GM23338 (cell line): ENCODE data around the gene BICC1. TPM values are rescaled to one million over a fixed set of nuclear protein-coding genes. Genes with fewer than 3 reads are reported as not detected.
A peak's percentile ranks its signal among the peaks of the same experiment; 100 is the strongest.

Experiments
- ATAC-seq: fragments of 200-7000 bp; cut with Tn5 transposase; 3 replicates; pipeline ENCODE4 v1.9.1; 2020
- DNase-seq: peaks from one replicate; pipeline ENCODE4 v3.0.0-alpha.2; 2015; ENCODE audit warnings: low spot score
- H2AFZ ChIP-seq: fragments of 200-600 bp; sonication (generic); 2 replicates; pipeline ENCODE4 v1.8.0; 2016; ENCODE audit warnings: antibody characterized with exemption, mild to moderate bottlenecking, moderate library complexity
- H3F3A ChIP-seq: fragments of 200-600 bp; sonication (generic); replicated peaks from 2 replicates; pipeline ENCODE4 v1.8.0; 2017; ENCODE audit warnings: antibody characterized with exemption, mixed run types, low read depth
- H3K27ac ChIP-seq: fragments of 200-600 bp; sonication (generic); 2 replicates; pipeline ENCODE4 v1.6.1; 2016; ENCODE audit warnings: low read depth
- H3K27me3 ChIP-seq: fragments of 200-600 bp; sonication (generic); 2 replicates; pipeline ENCODE4 v1.8.0; 2016; ENCODE audit warnings: mild to moderate bottlenecking, mixed run types, moderate library complexity; ENCODE audit not compliant: insufficient read depth
- H3K36me3 ChIP-seq: fragments of 200-600 bp; sonication (generic); 2 replicates; pipeline ENCODE4 v1.8.0; 2016; ENCODE audit warnings: mild to moderate bottlenecking; ENCODE audit not compliant: insufficient read depth
- H3K4me1 ChIP-seq: fragments of 200-600 bp; sonication (generic); 2 replicates; pipeline ENCODE4 v1.8.0; 2016; ENCODE audit warnings: mild to moderate bottlenecking, moderate library complexity; ENCODE audit not compliant: insufficient read depth
- H3K4me2 ChIP-seq: fragments of 200-600 bp; sonication (generic); 2 replicates; pipeline ENCODE4 v1.7.1; 2017; ENCODE audit warnings: mixed run types
- H3K4me3 ChIP-seq: fragments of 200-600 bp; sonication (generic); 2 replicates; pipeline ENCODE4 v1.6.1; 2016; ENCODE audit warnings: mixed run types
- H3K79me2 ChIP-seq: fragments of 200-600 bp; sonication (generic); replicated peaks from 2 replicates; pipeline ENCODE4 v1.8.0; 2017; ENCODE audit warnings: mild to moderate bottlenecking; ENCODE audit not compliant: insufficient read depth
- H3K9me2 ChIP-seq: fragments of 200-600 bp; sonication (generic); 2 replicates; pipeline ENCODE4 v1.8.0; 2017; ENCODE audit not compliant: insufficient read depth
- H4K20me1 ChIP-seq: fragments of 200-600 bp; sonication (generic); replicated peaks from 2 replicates; pipeline ENCODE4 v1.8.0; 2017; ENCODE audit warnings: mild to moderate bottlenecking; ENCODE audit not compliant: insufficient read depth
- H3K27ac Mint-ChIP-seq: 2 replicates; pipeline ENCODE4 v1.8.0; 2020; ENCODE audit warnings: inconsistent platforms, mild to moderate bottlenecking, moderate library complexity, mixed read lengths
- H3K27me3 Mint-ChIP-seq: 3 replicates; pipeline ENCODE4 v1.8.0; 2022; ENCODE audit warnings: low read depth, mild to moderate bottlenecking, moderate library complexity, mixed read lengths, inconsistent platforms; ENCODE audit not compliant: insufficient read depth, poor library complexity
- H3K36me3 Mint-ChIP-seq: 3 replicates; pipeline ENCODE4 v1.8.0; 2021; ENCODE audit warnings: low read depth, mild to moderate bottlenecking, inconsistent platforms, moderate library complexity, mixed read lengths
- H3K4me1 Mint-ChIP-seq: 3 replicates; pipeline ENCODE4 v1.8.0; 2020; ENCODE audit warnings: mild to moderate bottlenecking, inconsistent platforms, mixed read lengths
- H3K4me3 Mint-ChIP-seq: 3 replicates; pipeline ENCODE4 v1.8.0; 2021; ENCODE audit warnings: moderate library complexity, mild to moderate bottlenecking, inconsistent platforms, mixed read lengths
- H3K9me3 Mint-ChIP-seq: 3 replicates; pipeline ENCODE4 v1.8.0; 2020; ENCODE audit warnings: moderate library complexity, mild to moderate bottlenecking, inconsistent platforms, mixed read lengths
- CREB1 ChIP-seq: fragments of 250-450 bp; sonication (Bioruptor Pico); IDR thresholded peaks from 2 replicates; pipeline ENCODE4 v1.5.0; 2020; ENCODE audit warnings: low read depth, mild to moderate bottlenecking, moderate library complexity
- CTCF ChIP-seq, 2 experiments: fragments of 200-600 bp in 1 of 2; sonication (generic) in 1 of 2; conservative IDR thresholded peaks; 2 replicates each; pipeline versions ENCODE4 v1.5.1 to v1.6.1; 2016 to 2017; ENCODE audit warnings: antibody characterized with exemption in 2 of 2, low read depth in 2 of 2, mild to moderate bottlenecking in 2 of 2, moderate library complexity in 1 of 2
- ETS1 ChIP-seq: IDR thresholded peaks from 2 replicates; pipeline ENCODE4 v1.6.1; 2016; ENCODE audit warnings: antibody characterized with exemption
- EZH2 ChIP-seq: fragments of 200-600 bp; sonication (generic); IDR thresholded peaks from one replicate; pipeline ENCODE4 v1.8.0; 2017; ENCODE audit warnings: antibody characterized with exemption, mild to moderate bottlenecking, low read depth; ENCODE audit not compliant: unreplicated experiment
- JUNB ChIP-seq: IDR thresholded peaks from one replicate; pipeline ENCODE4 v1.6.1; 2016; ENCODE audit warnings: antibody characterized with exemption; ENCODE audit not compliant: unreplicated experiment
- POLR2AphosphoS5 ChIP-seq: IDR thresholded peaks from 2 replicates; pipeline ENCODE4 v1.6.1; 2016; ENCODE audit warnings: antibody characterized with exemption, low read depth
- REST ChIP-seq: IDR thresholded peaks from one replicate; pipeline ENCODE4 v1.6.1; 2018; ENCODE audit warnings: antibody characterized with exemption; ENCODE audit not compliant: unreplicated experiment
- ZNF331 ChIP-seq: fragments of 250-450 bp; sonication (Bioruptor Pico); IDR thresholded peaks from 2 replicates; pipeline ENCODE4 v1.5.0; 2020; ENCODE audit warnings: low read depth, mild to moderate bottlenecking, moderate library complexity
- polyA plus RNA-seq: library from polyadenylated mRNA; unstranded; fragments of >200 nt; fragmentation: Nextera tagmentation; extraction: Ambion mirVana; gene quantifications from 2 replicates; pipeline ENCODE4 v1.2.1, GENCODE V29; 2016
- total RNA-seq: library from RNA; depleted of rRNA; stranded (reverse); fragments of >200 nt; shearing (Covaris generic); gene quantifications from 2 replicates; pipeline ENCODE4 v1.2.3, GENCODE V29; 2014

The BICC1 gene
- total and polyA plus RNA-seq, 2 experiments from 2014 or later = 1.3 to 2.2 TPM

GRCh38 chr10:58712982-58713381 is 200.3 kb downstream of the BICC1 start:
- Mint-ChIP-seq H3K4me3 (no peak overlapping the region), H3K4me1 (peaks cover 4% of the 10 kb centered on the region; the same call in 1 of the 3 replicates), H3K27ac (no peak overlapping the region), H3K27me3 (peaks cover 2% of the 10 kb centered on the region), H3K36me3 (no peaks in the 10 kb centered on the region), H3K9me3 (no peaks in the 10 kb centered on the region)
- H3K79me2 ChIP-seq = no peaks in the 10 kb centered on the region
- ATAC-seq (peak; percentile 27; the same call in 1 of the 3 replicates), DNase-seq (peak; percentile 32)
- no peak overlapping the region for H2AFZ ChIP-seq
- peak; percentile 50 to 56 for TF ChIP-seq CTCF (conservative IDR thresholded peaks at IDR 0.05; ENCODE audit: low read depth in 2 of 2)
- TF ChIP-seq JUNB = no peak
- no peak for TF ChIP-seq EZH2
- TF ChIP-seq POLR2AphosphoS5 = no peak
- H3K9me2 ChIP-seq = no peaks in the 10 kb centered on the region
- H3K27me3 ChIP-seq = no peaks in the 10 kb centered on the region
- no peak overlapping the region for H3K4me2 ChIP-seq
- no peaks in the 10 kb centered on the region for H3K36me3 ChIP-seq
- no peak overlapping the region for H3K27ac ChIP-seq
- H3F3A ChIP-seq = no peaks in the 10 kb centered on the region
- H3K4me3 ChIP-seq = no peak overlapping the region
- H3K4me1 ChIP-seq = no peaks in the 10 kb centered on the region
- H4K20me1 ChIP-seq = no peaks in the 10 kb centered on the region

GRCh38 chr10:58714409-58714808 is 201.7 kb downstream of the BICC1 start:
- H3F3A ChIP-seq = no peaks in the 10 kb centered on the region
- peaks cover 5% of the 10 kb centered on the region for H3K27me3 Mint-ChIP-seq
- H4K20me1 ChIP-seq = no peaks in the 10 kb centered on the region
- no peak overlapping the region for H2AFZ ChIP-seq
- no peak overlapping the region for H3K4me2 ChIP-seq
- no peak overlapping the region for H3K4me3 Mint-ChIP-seq
- H3K36me3 Mint-ChIP-seq = no peaks in the 10 kb centered on the region; the same call in 2 of the 3 replicates
- TF ChIP-seq CREB1 (CRISPR knock-in tag) (no peak), ETS1 (no peak), ZNF331 (CRISPR knock-in tag) (no peak)
- no peak overlapping the region for H3K27ac ChIP-seq
- no peak overlapping the region for H3K27ac Mint-ChIP-seq
- peaks cover 4% of the 10 kb centered on the region; the same call in 1 of the 3 replicates for H3K4me1 Mint-ChIP-seq
- H3K9me3 Mint-ChIP-seq = no peaks in the 10 kb centered on the region
- no peaks in the 10 kb centered on the region for H3K79me2 ChIP-seq
- H3K9me2 ChIP-seq = no peaks in the 10 kb centered on the region
- H3K36me3 ChIP-seq = no peaks in the 10 kb centered on the region
- no peaks in the 10 kb centered on the region for H3K4me1 ChIP-seq
- ATAC-seq = no peak
- no peak for DNase-seq
- H3K4me3 ChIP-seq = no peak overlapping the region
- no peaks in the 10 kb centered on the region for H3K27me3 ChIP-seq

- no peak overlapping the region for H3K4me3 Mint-ChIP-seq
- Histone ChIP-seq H3K9me2 (no peaks in the 10 kb centered on the region; the same call in 1 of the 2 replicates), H3K27ac (no peak overlapping the region), H3K36me3 (no peaks in the 10 kb centered on the region), H3K4me2 (no peak overlapping the region), H4K20me1 (no peaks in the 10 kb centered on the region), H3K4me3 (no peak overlapping the region), H3F3A (no peaks in the 10 kb centered on the region), H2AFZ (no peak overlapping the region), H3K4me1 (no peaks in the 10 kb centered on the region), H3K27me3 (no peaks in the 10 kb centered on the region), H3K79me2 (no peaks in the 10 kb centered on the region)
- no peaks in the 10 kb centered on the region for H3K9me3 Mint-ChIP-seq
- peaks cover 6% of the 10 kb centered on the region for H3K27me3 Mint-ChIP-seq
- no peak for ATAC-seq
- no peak overlapping the region for H3K27ac Mint-ChIP-seq
- no peaks in the 10 kb centered on the region; the same call in 2 of the 3 replicates for H3K36me3 Mint-ChIP-seq
- DNase-seq = no peak
- peaks cover 4% of the 10 kb centered on the region; the same call in 1 of the 3 replicates for H3K4me1 Mint-ChIP-seq
- TF ChIP-seq CTCF (conservative IDR thresholded peaks at IDR 0.05; ENCODE audit: low read depth in 2 of 2) (no peak), REST (no peak)
Observed at GRCh38 chr10:58715061-58715460, 202.4 kb downstream of the BICC1 start.
